ENCODE measurements around the gene GPR137C.
"Not testable (repeated sequence)": the region's sequence is repeated elsewhere in the genome, so short reads cannot be mapped to it uniquely, and the experiment has no call there.

Gene GPR137C

GRCh38 chr14:52563120-52563519 lies 10.5 kb downstream of the GPR137C start:
- DNase-seq (ENCODE audit: low read depth in 2 of 3, low spot score in 2 of 3), result no peak

GRCh38 chr14:52568454-52568853 lies 15.8 kb downstream of the GPR137C start:
- DNase-seq (ENCODE audit: low read depth in 2 of 3, low spot score in 2 of 3), result not testable (repeated sequence)

- no peak for DNase-seq (ENCODE audit: low read depth in 2 of 3, low spot score in 2 of 3)
Measured at GRCh38 chr14:52575858-52576257, 23.2 kb downstream of the GPR137C start.

DNA sequence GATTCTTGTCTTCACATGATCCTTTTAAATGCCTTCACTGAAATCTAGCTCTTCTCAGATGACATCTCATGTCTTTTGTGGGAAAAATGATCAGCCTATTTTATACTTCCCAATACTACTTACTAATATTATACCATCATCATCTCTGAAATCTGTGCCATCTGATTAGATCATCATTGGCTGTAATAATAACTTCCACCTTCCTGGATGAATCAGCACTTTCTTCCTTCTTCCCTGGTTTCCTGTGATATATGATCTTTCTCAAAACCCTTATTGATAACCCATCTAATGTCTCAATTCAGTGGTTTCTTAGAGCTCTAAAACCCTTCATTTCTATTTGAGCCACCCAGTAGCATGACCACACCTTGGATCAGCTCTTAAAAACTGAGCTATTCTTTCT lies 30.9 kb downstream of the GPR137C start:
- no peak for DNase-seq (ENCODE audit: low read depth in 2 of 3, low spot score in 2 of 3)

DNA sequence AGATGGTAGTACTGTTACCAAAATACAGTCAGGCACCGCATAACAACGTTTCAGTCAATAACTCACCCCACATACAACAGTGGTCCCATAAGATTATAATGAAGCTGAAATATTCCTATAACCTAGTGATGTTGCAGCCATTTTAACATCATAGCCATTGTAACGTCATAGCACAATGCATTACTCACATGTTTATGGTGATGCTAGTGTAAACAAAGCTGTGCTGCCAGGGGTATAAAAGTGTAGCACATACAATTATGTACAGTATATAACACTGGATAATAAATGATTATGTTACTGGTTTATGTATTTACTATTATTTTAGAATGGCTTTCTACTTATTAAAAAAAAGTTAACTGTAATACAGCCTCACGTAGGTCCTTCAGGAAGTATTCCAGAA lies 37.0 kb downstream of the GPR137C start:
- DNase-seq (ENCODE audit: low read depth in 2 of 3, low spot score in 2 of 3), result no peak

GRCh38 chr14:52590318-52590717 lies 37.7 kb downstream of the GPR137C start:
- DNase-seq (ENCODE audit: low read depth in 2 of 3, low spot score in 2 of 3), result no peak

- DNase-seq (ENCODE audit: low read depth in 2 of 3, low spot score in 2 of 3), result no peak
Measured at GRCh38 chr14:52596320-52596719, 43.7 kb downstream of the GPR137C start.

GRCh38 chr14:52596861-52597260 lies 44.2 kb downstream of the GPR137C start:
- no peak for DNase-seq (ENCODE audit: low read depth in 2 of 3, low spot score in 2 of 3)

- no peak for DNase-seq (ENCODE audit: low read depth in 2 of 3, low spot score in 2 of 3)
Measured at GRCh38 chr14:52598568-52598967, 45.9 kb downstream of the GPR137C start.

DNA sequence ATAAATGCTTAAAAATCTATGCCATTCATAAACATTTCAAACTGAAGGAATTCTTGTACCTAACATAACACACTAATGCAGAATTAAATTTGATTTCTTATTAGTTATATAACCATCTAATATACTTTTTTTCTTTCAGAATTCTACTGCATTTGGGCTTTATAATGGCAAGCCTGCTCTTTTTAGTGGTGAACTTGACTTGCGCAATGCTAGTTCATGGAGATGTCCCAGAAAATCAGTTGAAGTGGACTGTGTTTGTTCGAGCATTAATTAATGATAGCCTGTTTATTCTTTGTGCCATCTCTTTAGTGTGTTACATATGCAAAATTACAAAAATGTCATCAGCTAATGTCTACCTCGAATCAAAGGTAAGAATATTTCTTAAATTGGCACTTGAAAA lies 47.3 kb downstream of the GPR137C start:
- DNase-seq (ENCODE audit: low read depth in 2 of 3, low spot score in 2 of 3), result no peak

DNA sequence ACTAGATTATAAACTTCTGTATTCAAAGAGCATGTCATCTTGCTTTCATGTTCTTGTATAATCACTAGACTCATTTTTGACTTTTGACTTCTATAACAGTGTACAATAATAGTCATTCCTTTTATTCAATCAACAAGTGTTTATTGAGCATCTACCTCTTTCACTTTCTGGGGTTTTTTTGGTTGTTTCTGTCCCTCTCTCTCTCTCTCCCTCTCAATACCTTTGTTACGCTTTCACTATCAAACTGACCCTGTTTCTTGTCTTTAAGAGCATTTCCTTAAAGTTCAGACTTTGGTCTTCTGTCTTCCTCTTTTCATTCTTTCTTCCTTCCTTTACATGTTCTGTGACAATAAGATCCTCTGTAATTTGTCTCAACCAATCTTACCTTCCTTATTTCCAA lies 49.5 kb downstream of the GPR137C start:
- no peak for DNase-seq (ENCODE audit: low read depth in 2 of 3, low spot score in 2 of 3)

GRCh38 chr14:52607061-52607460 lies 54.4 kb downstream of the GPR137C start:
- no peak for DNase-seq (ENCODE audit: low read depth in 2 of 3, low spot score in 2 of 3)

GRCh38 chr14:52609445-52610044 lies 56.9 kb downstream of the GPR137C start:
- no peak for DNase-seq (ENCODE audit: low read depth in 2 of 3, low spot score in 2 of 3)

DNA sequence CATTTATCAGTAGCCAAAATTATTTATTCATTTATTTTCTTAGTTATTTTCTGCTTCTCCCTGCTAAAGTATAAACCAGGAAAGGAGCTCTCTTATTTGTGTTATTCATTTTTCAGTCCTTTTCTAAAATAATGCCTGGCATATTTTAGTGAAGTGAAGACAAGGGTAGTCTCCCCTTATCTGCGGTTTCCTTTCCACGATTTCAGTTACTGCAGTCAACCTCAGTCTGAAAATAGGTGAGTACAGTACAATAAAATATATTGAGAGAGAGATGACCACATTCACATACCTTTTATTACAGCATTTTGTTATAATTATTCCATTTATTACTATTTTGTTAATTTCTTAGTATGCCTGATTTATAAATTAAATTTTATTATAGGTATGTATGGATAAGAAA lies 57.6 kb downstream of the GPR137C start:
- DNase-seq (ENCODE audit: low read depth in 2 of 3, low spot score in 2 of 3), result no peak

- DNase-seq (ENCODE audit: low read depth in 2 of 3, low spot score in 2 of 3), result no peak
Measured at GRCh38 chr14:52618602-52619001, 66.0 kb downstream of the GPR137C start.

DNA sequence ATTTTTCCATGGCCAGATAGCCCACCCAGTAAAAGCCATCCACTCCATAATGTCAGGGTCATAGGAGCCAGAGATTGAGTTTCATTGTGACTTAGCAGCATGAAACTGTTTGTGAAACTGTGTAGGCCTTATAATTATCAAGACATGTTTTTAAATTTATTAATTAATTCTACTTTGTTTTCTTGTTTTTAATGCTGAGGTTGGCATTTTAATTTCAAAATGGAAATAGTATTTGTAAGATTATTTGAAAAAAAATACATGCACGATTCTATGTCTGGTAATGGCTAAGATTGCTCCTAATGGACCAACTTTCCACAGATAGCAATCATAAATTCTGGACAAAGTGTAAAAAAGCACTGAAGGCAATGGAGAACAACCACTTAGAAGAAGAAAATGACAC lies 67.1 kb downstream of the GPR137C start:
- DNase-seq (ENCODE audit: low read depth in 2 of 3, low spot score in 2 of 3), result no peak

- no peak for DNase-seq (ENCODE audit: low read depth in 2 of 3, low spot score in 2 of 3)
Measured at GRCh38 chr14:52640137-52640536, 87.5 kb downstream of the GPR137C start.

- DNase-seq (ENCODE audit: low read depth in 2 of 3, low spot score in 2 of 3), result no peak
Measured at GRCh38 chr14:52641745-52642144, 89.1 kb downstream of the GPR137C start.

- no peak for DNase-seq (ENCODE audit: low read depth in 2 of 3, low spot score in 2 of 3)
Measured at GRCh38 chr14:52649511-52649910, 96.9 kb downstream of the GPR137C start.

GRCh38 chr14:52650774-52651173 lies 98.1 kb downstream of the GPR137C start:
- no peak for DNase-seq (ENCODE audit: low read depth in 2 of 3, low spot score in 2 of 3)

- DNase-seq (ENCODE audit: low read depth in 2 of 3, low spot score in 2 of 3), result no peak
Measured at GRCh38 chr14:52656905-52657304, 104.3 kb downstream of the GPR137C start.

DNA sequence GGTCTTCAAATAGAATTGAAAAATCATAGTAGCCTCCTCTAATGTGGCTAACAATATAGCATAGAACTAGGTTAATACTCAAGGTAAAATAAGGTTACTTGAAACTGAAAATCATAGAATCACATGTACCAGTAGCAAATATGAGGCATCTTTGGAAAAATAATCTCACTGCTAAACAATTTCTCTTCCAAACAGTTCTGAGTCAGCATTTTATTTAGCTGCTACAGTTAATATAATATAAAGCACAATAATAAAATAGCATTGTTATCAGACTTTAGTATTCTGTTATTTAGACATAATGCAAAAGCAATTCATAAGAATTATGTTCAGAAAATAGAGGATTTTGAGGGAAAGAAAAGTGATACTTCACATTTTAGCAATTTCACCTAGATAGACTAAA lies 107.7 kb downstream of the GPR137C start:
- no peak for DNase-seq (ENCODE audit: low read depth in 2 of 3, low spot score in 2 of 3)

- no peak for DNase-seq (ENCODE audit: low read depth in 2 of 3, low spot score in 2 of 3)
Measured at GRCh38 chr14:52660832-52661231, 108.2 kb downstream of the GPR137C start.

- no peak for DNase-seq (ENCODE audit: low read depth in 2 of 3, low spot score in 2 of 3)
Measured at GRCh38 chr14:52661314-52661713, 108.7 kb downstream of the GPR137C start.

All from activated CD8-positive, alpha-beta memory T cell treated with anti-CD3 and anti-CD28 coated beads for 48 hours (primary cell).